NB4 (cell line): ENCODE measurements around the gene BRD4.

ENCODE experiments used
- POLR2A ChIP-seq: IDR thresholded peaks from 2 replicates; pipeline ENCODE4 v1.6.1; 2011; ENCODE audit warnings: mild to moderate bottlenecking; ENCODE audit not compliant: insufficient read length; ENCODE audit errors: extremely low read depth
- TF ChIP-seq, protein P1 (sequence below): IDR thresholded peaks from one replicate; pipeline ENCODE4 v1.5.1; 2012; ENCODE audit warnings: low read depth, low read length

DNA sequence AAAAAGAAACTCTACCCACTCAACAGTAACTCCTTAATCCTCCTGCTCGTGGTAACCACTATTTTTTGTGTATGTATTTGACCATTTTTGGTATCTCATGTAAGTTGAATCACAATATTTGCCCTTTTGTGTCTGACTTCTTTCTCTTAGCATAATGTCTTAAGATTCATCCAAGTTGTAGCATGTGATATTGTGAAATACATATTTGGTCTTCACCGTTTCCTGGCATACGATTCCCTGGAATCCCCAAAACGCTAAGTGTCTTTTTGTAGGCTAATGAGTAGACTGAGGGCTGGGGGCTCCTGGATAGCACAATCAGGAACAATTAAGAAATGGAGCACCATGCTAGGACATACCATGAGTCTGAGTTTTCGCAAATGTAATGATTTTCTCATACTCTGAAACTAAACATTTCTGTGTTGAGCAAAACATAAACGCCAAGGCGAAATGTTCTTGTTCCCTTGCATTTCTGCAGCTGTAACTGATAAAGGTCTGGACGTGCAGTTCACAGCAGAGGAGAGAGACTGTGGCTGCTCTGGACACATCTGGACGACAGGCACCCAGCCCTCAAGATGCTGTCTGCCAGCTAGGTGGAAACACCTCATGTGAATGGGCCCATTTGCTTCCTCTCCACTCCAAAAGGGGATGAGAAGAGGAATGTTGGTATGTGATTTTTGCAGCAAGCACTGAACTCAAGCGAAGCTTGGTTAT, 38.4 kb downstream of the BRD4 start:
- no peak for TF ChIP-seq POLR2A
- TF ChIP-seq, protein P1, sequence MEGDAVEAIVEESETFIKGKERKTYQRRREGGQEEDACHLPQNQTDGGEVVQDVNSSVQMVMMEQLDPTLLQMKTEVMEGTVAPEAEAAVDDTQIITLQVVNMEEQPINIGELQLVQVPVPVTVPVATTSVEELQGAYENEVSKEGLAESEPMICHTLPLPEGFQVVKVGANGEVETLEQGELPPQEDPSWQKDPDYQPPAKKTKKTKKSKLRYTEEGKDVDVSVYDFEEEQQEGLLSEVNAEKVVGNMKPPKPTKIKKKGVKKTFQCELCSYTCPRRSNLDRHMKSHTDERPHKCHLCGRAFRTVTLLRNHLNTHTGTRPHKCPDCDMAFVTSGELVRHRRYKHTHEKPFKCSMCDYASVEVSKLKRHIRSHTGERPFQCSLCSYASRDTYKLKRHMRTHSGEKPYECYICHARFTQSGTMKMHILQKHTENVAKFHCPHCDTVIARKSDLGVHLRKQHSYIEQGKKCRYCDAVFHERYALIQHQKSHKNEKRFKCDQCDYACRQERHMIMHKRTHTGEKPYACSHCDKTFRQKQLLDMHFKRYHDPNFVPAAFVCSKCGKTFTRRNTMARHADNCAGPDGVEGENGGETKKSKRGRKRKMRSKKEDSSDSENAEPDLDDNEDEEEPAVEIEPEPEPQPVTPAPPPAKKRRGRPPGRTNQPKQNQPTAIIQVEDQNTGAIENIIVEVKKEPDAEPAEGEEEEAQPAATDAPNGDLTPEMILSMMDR: no peak
